Gastrocnemius medialis (tissue), 4 donors: Measurements from ENCODE around the gene NADSYN1.

Experiments
- CTCF ChIP-seq, 5 experiments: fragments of 450-650 bp in 3 of 5; fragments of 200-600 bp in 2 of 5; sonication (generic) in 2 of 5; IDR thresholded peaks in 4 of 5; conservative IDR thresholded peaks in 1 of 5; 1 replicate in 4 of 5; 2 replicates in 1 of 5; pipeline ENCODE4 v1.5.1; 2016 to 2019; ENCODE audit warnings: antibody characterized with exemption in 5 of 5, mild to moderate bottlenecking in 3 of 5, moderate library complexity in 3 of 5
- POLR2A ChIP-seq, 2 donors: fragments of 450-650 bp; IDR thresholded peaks; one replicate each; pipeline ENCODE4 v1.6.1; 2017; ENCODE audit warnings: antibody characterized with exemption in 2 of 2, mild to moderate bottlenecking in 2 of 2, moderate library complexity in 2 of 2

- TF ChIP-seq CTCF (IDR thresholded peaks at IDR 0.05 in 4 of 5, conservative IDR thresholded peaks at IDR 0.05 in 1 of 5): no peak
- TF ChIP-seq POLR2A (IDR thresholded peaks at IDR 0.05): no peak
Observed at GRCh38 chr11:71474141-71474770, 21.3 kb downstream of the NADSYN1 start.
